ENCODE data around the gene EEF1A2.

Gene EEF1A2

GRCh38 chr20:63466861-63467260, 32.0 kb downstream of the EEF1A2 start:
- TF ChIP-seq ARNTL (CRISPR knock-in tag; IDR thresholded peaks at IDR 0.05; ENCODE audit: borderline replicate concordance, low read depth) (no peak), ZNF8 (CRISPR knock-in tag; IDR thresholded peaks at IDR 0.05) (no peak), TCF4 (CRISPR knock-in tag; IDR thresholded peaks at IDR 0.05; ENCODE audit: borderline replicate concordance) (no peak), ZFP3 (CRISPR knock-in tag; IDR thresholded peaks at IDR 0.05) (no peak), TOX (CRISPR knock-in tag; IDR thresholded peaks at IDR 0.05; ENCODE audit: borderline replicate concordance) (no peak), PPARA (CRISPR knock-in tag; IDR thresholded peaks at IDR 0.05; ENCODE audit: borderline replicate concordance) (no peak), CREB5 (CRISPR knock-in tag; IDR thresholded peaks at IDR 0.05; ENCODE audit: low read depth) (no peak), CSDC2 (CRISPR knock-in tag; IDR thresholded peaks at IDR 0.05) (no peak), ISL1 (CRISPR knock-in tag; IDR thresholded peaks at IDR 0.05) (no peak), ZFP30 (CRISPR knock-in tag; IDR thresholded peaks at IDR 0.05) (no peak), BACH2 (CRISPR knock-in tag; IDR thresholded peaks at IDR 0.05; ENCODE audit: borderline replicate concordance) (no peak), POU6F1 (CRISPR knock-in tag; IDR thresholded peaks at IDR 0.05; ENCODE audit: borderline replicate concordance, low read depth) (no peak), ZC3H10 (CRISPR knock-in tag; IDR thresholded peaks at IDR 0.05) (no peak), CSRNP3 (CRISPR knock-in tag; IDR thresholded peaks at IDR 0.05) (no peak), TSHZ2 (CRISPR knock-in tag; IDR thresholded peaks at IDR 0.05) (no peak)
- ATAC-seq, result no peak

- no peak for ATAC-seq
Observed at GRCh38 chr20:63466250-63466825, 32.5 kb downstream of the EEF1A2 start.

GRCh38 chr20:63465380-63466249, 33.3 kb downstream of the EEF1A2 start:
- no peak for ATAC-seq
- no peak for TF ChIP-seq CSRNP3 (CRISPR knock-in tag; IDR thresholded peaks at IDR 0.05)
- no peak for TF ChIP-seq CSDC2 (CRISPR knock-in tag; IDR thresholded peaks at IDR 0.05)
- TF ChIP-seq TSHZ2 (CRISPR knock-in tag; IDR thresholded peaks at IDR 0.05), result no peak
- no peak for TF ChIP-seq GLIS3 (CRISPR knock-in tag; IDR thresholded peaks at IDR 0.05)
- TF ChIP-seq ZNF70 (CRISPR knock-in tag; IDR thresholded peaks at IDR 0.05), result no peak
- no peak for TF ChIP-seq ZNF8 (CRISPR knock-in tag; IDR thresholded peaks at IDR 0.05)
- no peak for TF ChIP-seq ZFP3 (CRISPR knock-in tag; IDR thresholded peaks at IDR 0.05)
- no peak for TF ChIP-seq ZFP30 (CRISPR knock-in tag; IDR thresholded peaks at IDR 0.05)
- no peak for TF ChIP-seq BACH2 (CRISPR knock-in tag; IDR thresholded peaks at IDR 0.05; ENCODE audit: borderline replicate concordance)
- no peak for TF ChIP-seq OSR1 (CRISPR knock-in tag; IDR thresholded peaks at IDR 0.05)
- TF ChIP-seq RARB (CRISPR knock-in tag; IDR thresholded peaks at IDR 0.05), result no peak

More at GRCh38 chr20:63466250-63466825, 32.5 kb downstream of the EEF1A2 start:
- no peak for TF ChIP-seq GLIS3 (CRISPR knock-in tag; IDR thresholded peaks at IDR 0.05)

Measured in SK-N-SH treated with all-trans-retinoic acid at 6 μM for 48 hours (cell line).